SIG-M5 treated with dmso at 0.1 percent for 504 hours (cell line): ENCODE data around the gene LASP1.
A peak's percentile ranks its signal among the peaks of the same experiment; 100 is the strongest.
"Not testable (repeated sequence)": the region's sequence is repeated elsewhere in the genome, so short reads cannot be mapped to it uniquely, and the experiment has no call there.

ENCODE experiments used
- DNase-seq: peaks from one replicate; lab custom pipeline; 2025; ENCODE audit not compliant: unreplicated experiment; lab: John Stamatoyannopoulos, UW

The LASP1 gene

DNA sequence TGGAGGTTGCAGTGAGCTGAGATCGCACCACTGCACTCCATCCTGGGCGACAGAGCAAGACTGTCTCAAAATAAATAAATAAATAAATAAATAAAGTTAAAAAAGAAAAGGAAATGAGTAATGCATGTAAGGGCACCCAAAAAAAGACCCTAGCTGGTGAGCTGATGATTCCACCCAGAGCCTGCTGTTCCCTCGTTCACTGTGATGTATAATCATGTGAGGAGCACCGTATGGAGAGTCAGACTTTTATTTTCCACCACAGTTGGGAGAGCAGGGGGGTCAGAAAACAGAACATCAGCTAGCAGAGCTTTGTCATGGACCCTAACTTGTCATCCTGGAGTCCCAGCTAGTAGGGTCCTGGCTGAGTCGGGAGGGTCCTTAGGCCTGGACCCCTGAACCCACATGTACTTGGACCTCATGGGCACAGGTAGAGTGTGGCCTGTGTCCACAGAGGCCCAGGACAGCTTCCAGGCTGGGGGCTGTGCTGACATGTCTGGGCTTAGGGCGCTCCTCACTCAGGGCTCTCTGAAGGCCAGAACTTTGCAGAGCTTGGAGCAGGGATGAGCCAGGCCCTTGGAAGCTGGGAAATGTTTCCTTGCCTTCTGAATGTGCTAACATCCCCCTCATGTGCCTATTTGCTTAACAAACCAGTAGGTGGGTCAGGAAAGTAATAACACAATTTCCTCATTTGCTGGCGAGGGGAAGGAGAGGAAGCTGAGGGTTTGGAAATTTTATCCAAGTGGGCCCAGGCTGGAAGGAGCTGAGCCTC is 36.8 kb downstream of the LASP1 start:
- DNase-seq = no peak

DNA sequence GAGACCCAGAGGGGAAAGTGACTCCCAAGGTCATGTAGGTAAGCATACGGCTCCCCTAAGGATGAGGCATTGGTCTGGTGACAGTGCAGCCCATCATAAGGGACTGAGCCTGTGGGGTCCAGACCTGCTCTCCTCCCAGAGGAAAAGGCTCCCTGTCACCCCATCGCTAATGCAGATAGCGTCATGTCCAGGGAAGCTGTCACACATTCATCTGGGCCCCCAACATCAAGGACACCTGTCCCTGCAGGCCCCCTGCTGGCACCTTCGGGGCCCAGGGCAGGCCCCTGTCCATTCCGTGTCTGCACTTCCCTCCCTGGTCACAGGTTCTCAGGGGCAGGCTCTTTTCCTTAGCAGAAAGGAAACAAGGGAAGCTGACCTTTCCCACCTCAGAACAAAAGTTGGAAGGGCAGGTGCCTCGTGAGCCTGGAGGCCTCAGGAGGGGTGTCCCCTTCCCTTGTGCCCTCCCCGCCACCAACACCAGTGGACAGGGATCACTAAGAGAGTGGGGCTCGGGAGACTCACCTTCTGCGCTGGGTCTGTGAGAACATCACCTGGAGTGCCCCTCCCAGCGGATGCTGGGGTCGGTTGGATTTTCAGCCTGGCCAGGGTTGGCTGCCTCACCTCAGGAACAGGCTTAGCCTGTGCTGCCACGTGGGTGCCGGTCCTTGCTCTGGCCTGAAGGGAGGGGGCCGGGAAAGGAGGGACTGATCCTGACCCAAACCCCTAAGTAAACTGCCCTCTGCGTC is 38.2 kb downstream of the LASP1 start:
- no peak for DNase-seq

DNA sequence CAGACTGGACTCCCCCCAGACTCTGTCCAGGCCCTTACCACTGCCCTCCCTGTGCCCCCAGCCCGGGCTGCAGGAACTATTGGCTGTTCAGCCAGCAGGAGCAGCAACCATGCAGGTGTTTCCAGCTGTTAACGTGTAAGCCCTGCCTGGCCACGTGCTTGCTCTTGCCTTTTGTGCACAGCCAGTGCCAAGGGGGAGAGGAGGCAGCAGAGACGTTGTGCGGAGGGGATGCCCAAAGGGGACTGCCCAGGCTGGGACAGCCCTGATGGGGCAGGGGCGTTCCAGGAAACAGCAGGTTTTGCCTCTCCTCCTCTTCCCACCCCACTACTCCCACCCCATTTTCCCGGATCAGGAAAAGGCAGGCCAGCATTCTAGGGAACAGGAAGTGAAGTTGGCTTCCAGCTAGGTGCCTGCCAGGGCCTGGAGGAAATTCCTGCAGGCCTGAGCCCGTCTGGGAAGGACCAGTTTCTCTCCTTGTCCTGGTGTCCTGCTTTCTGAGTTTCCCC is 38.9 kb downstream of the LASP1 start:
- DNase-seq = no peak

GRCh38 chr17:38910325-38910724 is 40.5 kb downstream of the LASP1 start:
- DNase-seq = no peak

DNA sequence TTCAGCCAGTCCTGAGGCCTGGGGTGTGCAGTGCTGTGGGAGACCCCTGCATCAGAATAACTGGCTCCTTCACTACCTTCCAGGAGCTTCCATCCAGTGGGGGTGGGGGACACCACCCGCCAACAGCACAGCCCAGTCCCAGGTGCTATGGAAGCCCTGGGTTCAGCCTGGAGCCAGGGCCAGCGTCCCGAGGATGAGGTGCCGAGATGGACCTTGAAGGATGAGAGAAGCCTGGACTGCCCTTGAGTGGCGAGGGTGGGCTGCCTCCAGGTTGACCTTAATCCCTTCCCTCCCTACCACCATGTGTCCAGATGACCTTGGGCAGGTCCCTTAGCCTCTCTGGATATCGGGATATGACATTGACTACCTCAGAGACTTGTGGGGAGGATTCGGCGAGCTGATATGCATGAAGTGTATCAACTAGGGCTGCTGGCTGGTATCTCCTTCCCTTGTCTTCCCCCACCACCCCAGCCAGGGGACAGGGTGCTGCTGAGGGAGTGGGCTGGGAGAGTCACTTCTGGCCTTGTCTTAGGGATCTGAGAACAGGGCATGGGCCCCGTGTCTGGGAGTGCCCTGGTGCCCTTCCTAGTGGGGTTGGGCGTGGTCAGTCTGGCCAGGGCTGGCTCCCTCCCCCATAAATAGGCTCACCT is 41.3 kb downstream of the LASP1 start:
- no peak for DNase-seq

GRCh38 chr17:38911731-38912081 is 41.8 kb downstream of the LASP1 start:
- DNase-seq = not testable (repeated sequence)

- no peak for DNase-seq
Measured at GRCh38 chr17:38912221-38912813, 42.5 kb downstream of the LASP1 start.

DNA sequence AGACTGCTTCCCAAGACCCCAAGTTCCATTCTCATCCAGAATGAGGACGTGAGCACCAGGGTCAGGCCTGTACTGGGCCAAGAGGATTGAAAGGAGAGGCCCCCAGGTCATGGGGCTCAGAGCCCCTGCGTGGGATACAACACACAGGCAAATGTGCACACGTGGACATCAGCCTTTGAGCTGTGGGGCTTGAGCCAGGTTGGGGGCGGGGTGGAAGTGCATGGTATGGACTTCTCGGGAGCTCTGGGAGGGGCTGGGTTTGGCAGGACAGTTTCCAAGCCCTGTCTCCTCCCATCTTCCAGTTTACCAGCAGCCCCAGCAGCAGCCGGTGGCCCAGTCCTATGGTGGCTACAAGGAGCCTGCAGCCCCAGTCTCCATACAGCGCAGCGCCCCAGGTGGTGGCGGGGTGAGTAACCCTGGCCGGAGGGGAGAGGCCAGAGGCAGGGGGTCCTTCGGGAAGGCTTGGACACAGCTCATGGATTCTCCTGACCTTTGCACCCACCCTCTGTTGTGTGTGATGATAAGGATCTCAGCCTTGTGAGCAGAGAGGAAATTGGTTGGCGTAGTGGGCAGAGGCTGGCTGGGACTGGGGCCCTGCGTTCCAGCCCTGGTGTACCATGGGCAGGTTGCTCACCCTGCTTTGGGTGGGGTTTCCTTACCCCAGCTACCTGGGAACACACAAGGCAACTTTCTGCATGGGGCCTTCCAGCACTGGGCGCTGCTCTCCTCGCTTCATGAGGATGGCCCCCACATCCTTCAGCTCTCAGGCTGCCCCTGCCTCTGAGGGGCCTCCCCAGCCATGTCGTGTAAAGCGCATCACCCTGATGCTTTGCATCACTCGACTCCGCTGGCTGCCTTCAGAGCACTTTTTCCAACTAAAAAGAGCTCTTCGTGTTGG is 45.1 kb downstream of the LASP1 start:
- DNase-seq = no peak

- DNase-seq = no peak
Measured at GRCh38 chr17:38915639-38915995, 45.8 kb downstream of the LASP1 start.

DNA sequence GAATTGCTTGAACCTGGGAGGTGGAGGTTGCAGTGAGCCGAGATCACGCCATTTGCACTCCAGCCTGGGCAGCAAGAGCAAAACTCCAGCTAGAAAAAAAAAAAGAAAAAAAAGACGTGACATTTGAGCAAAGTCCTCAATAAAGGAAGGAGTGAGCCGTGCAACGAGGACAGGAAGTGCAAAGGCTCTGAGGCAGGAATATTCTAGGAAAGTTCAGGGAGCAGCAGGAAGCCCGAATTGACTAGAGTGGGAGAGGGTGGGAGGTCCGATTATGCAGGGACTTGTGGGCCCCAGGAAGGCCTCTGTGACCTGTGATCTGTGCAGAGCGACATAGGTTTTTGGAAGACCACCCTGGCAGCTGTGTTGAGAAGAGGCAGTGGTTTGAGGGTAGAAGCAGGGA is 46.9 kb downstream of the LASP1 start:
- no peak for DNase-seq

- DNase-seq = no peak
Measured at GRCh38 chr17:38917259-38917658, 47.4 kb downstream of the LASP1 start.

DNA sequence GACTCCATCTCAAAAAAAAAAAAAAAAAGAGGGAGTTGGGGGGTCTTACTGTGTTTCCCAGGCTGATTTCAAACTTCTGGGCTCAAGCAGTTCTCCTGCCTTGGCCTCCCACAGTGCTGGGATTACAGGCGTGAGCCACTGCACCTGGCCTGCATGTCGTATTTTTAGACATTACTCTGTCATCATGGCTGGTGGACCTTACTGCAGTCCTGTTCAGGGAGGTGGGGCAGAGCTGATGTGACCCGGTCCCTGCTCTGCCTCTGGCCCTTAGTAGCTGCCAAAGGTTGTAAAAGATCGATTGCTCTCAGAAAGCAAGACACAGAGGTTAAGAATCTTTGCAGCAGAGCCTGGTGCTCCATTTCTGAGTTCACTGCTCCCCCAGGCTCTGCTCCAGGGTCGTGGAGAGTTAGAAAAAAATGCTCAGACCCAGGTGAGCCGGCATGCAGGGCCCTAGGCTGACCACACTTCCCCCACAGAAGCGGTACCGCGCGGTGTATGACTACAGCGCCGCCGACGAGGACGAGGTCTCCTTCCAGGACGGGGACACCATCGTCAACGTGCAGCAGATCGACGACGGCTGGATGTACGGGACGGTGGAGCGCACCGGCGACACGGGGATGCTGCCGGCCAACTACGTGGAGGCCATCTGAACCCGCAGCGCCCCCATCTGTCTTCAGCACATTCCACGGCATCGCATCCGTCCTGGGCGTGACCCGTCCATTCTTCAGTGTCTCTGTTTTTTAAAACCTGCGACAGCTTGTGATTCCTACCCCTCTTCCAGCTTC is 48.5 kb downstream of the LASP1 start:
- DNase-seq = no peak

DNA sequence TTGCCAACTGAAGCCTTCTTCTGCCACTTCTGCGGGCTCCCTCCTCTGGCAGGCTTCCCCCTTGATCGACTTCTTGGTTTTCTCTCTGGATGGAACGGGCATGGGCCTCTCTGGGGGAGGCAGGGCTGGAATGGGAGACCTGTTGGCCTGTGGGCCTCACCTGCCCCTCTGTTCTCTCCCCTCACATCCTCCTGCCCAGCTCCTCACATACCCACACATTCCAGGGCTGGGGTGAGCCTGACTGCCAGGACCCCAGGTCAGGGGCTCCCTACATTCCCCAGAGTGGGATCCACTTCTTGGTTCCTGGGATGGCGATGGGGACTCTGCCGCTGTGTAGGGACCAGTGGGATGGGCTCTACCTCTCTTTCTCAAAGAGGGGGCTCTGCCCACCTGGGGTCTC is 49.1 kb downstream of the LASP1 start:
- no peak for DNase-seq

DNA sequence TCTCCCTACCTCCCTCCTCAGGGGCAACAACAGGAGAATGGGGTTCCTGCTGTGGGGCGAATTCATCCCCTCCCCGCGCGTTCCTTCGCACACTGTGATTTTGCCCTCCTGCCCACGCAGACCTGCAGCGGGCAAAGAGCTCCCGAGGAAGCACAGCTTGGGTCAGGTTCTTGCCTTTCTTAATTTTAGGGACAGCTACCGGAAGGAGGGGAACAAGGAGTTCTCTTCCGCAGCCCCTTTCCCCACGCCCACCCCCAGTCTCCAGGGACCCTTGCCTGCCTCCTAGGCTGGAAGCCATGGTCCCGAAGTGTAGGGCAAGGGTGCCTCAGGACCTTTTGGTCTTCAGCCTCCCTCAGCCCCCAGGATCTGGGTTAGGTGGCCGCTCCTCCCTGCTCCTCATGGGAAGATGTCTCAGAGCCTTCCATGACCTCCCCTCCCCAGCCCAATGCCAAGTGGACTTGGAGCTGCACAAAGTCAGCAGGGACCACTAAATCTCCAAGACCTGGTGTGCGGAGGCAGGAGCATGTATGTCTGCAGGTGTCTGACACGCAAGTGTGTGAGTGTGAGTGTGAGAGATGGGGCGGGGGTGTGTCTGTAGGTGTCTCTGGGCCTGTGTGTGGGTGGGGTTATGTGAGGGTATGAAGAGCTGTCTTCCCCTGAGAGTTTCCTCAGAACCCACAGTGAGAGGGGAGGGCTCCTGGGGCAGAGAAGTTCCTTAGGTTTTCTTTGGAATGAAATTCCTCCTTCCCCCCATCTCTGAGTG is 49.6 kb downstream of the LASP1 start:
- no peak for DNase-seq

DNA sequence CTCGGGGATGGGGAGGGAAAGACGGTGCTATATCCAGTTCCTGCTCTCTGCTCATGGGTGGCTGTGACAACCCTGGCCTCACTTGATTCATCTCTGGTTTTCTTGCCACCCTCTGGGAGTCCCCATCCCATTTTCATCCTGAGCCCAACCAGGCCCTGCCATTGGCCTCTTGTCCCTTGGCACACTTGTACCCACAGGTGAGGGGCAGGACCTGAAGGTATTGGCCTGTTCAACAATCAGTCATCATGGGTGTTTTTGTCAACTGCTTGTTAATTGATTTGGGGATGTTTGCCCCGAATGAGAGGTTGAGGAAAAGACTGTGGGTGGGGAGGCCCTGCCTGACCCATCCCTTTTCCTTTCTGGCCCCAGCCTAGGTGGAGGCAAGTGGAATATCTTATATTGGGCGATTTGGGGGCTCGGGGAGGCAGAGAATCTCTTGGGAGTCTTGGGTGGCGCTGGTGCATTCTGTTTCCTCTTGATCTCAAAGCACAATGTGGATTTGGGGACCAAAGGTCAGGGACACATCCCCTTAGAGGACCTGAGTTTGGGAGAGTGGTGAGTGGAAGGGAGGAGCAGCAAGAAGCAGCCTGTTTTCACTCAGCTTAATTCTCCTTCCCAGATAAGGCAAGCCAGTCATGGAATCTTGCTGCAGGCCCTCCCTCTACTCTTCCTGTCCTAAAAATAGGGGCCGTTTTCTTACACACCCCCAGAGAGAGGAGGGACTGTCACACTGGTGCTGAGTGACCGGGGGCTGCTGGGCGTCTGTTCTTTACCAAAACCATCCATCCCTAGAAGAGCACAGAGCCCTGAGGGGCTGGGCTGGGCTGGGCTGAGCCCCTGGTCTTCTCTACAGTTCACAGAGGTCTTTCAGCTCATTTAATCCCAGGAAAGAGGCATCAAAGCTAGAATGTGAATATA is 50.8 kb downstream of the LASP1 start:
- no peak for DNase-seq

- DNase-seq = peak; percentile 10
Measured at GRCh38 chr17:38921756-38922411, 52.0 kb downstream of the LASP1 start.

GRCh38 chr17:38922538-38923297 is 52.9 kb downstream of the LASP1 start:
- no peak for DNase-seq
